K562 (cell line): Measurements from ENCODE around the gene SDSL. TPM values are rescaled to one million over a fixed set of nuclear protein-coding genes. Genes with fewer than 3 reads are reported as not detected.

ENCODE experiments used
- BRD9 ChIP-seq: fragments of 450-650 bp; IDR thresholded peaks from 2 replicates; pipeline ENCODE4 v1.6.1; 2018; ENCODE audit warnings: low read depth; ENCODE audit not compliant: partially characterized antibody
- CAMTA2 ChIP-seq: fragments of 250-450 bp; sonication (Bioruptor Pico); conservative IDR thresholded peaks from 2 replicates; pipeline ENCODE4 v1.5.1; 2022
- EP300 ChIP-seq: IDR thresholded peaks from 2 replicates; pipeline ENCODE4 v1.6.1; 2012; ENCODE audit warnings: low read length, improper control_type of control experiment
- EP400 ChIP-seq: fragments of 450-650 bp; IDR thresholded peaks from 2 replicates; pipeline ENCODE4 v1.6.1; 2017; ENCODE audit warnings: antibody characterized with exemption, mild to moderate bottlenecking, moderate library complexity
- FOXA1 ChIP-seq: fragments of 450-650 bp; IDR thresholded peaks from 2 replicates; pipeline ENCODE4 v1.6.1; 2016; ENCODE audit warnings: mild to moderate bottlenecking, borderline replicate concordance
- HSF4 ChIP-seq: fragments of 250-450 bp; sonication (Bioruptor Pico); IDR thresholded peaks from 2 replicates; pipeline ENCODE4 v2.1.2; 2022; ENCODE audit warnings: mild to moderate bottlenecking, moderate library complexity, borderline replicate concordance
- ILF3 ChIP-seq: fragments of 450-650 bp; IDR thresholded peaks from 2 replicates; pipeline ENCODE4 v1.6.1; 2018; ENCODE audit warnings: antibody characterized with exemption, mild to moderate bottlenecking, moderate library complexity, borderline replicate concordance
- MEF2D ChIP-seq: conservative IDR thresholded peaks from 2 replicates; pipeline ENCODE4 v1.6.1; 2016; ENCODE audit warnings: low read depth, missing genetic modification characterization, missing compliant biosample characterization
- PHF20 ChIP-seq: fragments of 450-650 bp; IDR thresholded peaks from 2 replicates; pipeline ENCODE4 v1.6.1; 2018; ENCODE audit not compliant: partially characterized antibody
- SLC30A9 ChIP-seq: fragments of 250-450 bp; sonication (Bioruptor Pico); IDR thresholded peaks from 2 replicates; pipeline ENCODE4 v1.8.0; 2022; ENCODE audit warnings: mild to moderate bottlenecking, moderate library complexity
- TCF7L2 ChIP-seq: fragments of 150-350 bp; IDR thresholded peaks from 2 replicates; pipeline ENCODE4 v1.6.1; 2016; ENCODE audit warnings: low read depth, mild to moderate bottlenecking, low read length, moderate library complexity
- ZNF239 ChIP-seq: fragments of 250-450 bp; sonication (Bioruptor Pico); IDR thresholded peaks from 2 replicates; pipeline ENCODE4 v1.4.0; 2020; ENCODE audit warnings: mild to moderate bottlenecking
- ZNF3 ChIP-seq: fragments of 250-450 bp; sonication (Bioruptor Pico); IDR thresholded peaks from 2 replicates; pipeline ENCODE4 v1.5.0; 2021; ENCODE audit warnings: mild to moderate bottlenecking, moderate library complexity
- ZNF318 ChIP-seq, 2 experiments: fragments of 450-650 bp; IDR thresholded peaks; 2 replicates each; pipeline ENCODE4 v1.6.1; 2016; ENCODE audit warnings: mild to moderate bottlenecking in 2 of 2, borderline replicate concordance in 1 of 2, low read depth in 1 of 2, moderate library complexity in 1 of 2
- ZNF445 ChIP-seq: fragments of 250-450 bp; sonication (Bioruptor Pico); IDR thresholded peaks from 2 replicates; pipeline ENCODE4 v1.4.0; 2020; ENCODE audit warnings: low read depth, mild to moderate bottlenecking, moderate library complexity
- polyA plus RNA-seq, 8 experiments: library from polyadenylated mRNA; depleted of rRNA in 4 of 8; stranded (reverse) in 5 of 8; unstranded in 3 of 8; fragments of >200 nt; fragmentation: Nextera tagmentation in 2 of 8; fragmentation: Illumina TruSeq in 1 of 8; extraction: Ambion mirVana in 2 of 8; extraction: Trizol in 1 of 8; gene quantifications; 2 replicates each; pipeline versions ENCODE4 v1.2.1 to v1.2.3, GENCODE V29; 2011 to 2014; ENCODE audit warnings: inconsistent platforms in 1 of 8, missing spikeins in 1 of 8
- total RNA-seq, 7 experiments: library from RNA; depleted of rRNA in 6 of 7; stranded (reverse); fragments of >200 nt in 6 of 7; fragmentation: Illumina TruSeq in 2 of 7; extraction: Trizol in 2 of 7; gene quantifications; 2 replicates each; pipeline versions ENCODE4 v1.2.1 to v1.2.3, GENCODE V29; 2011 to 2021; ENCODE audit warnings: low replicate concordance in 1 of 7
- TF ChIP-seq, protein P1 (sequence below): fragments of 250-450 bp; sonication (Bioruptor Pico); IDR thresholded peaks from 2 replicates; pipeline ENCODE4 v1.5.0; 2021; ENCODE audit warnings: mild to moderate bottlenecking, borderline replicate concordance

The SDSL gene
- total and polyA plus RNA-seq, 9 of the 15 experiments (the other 6 are each of a cell fraction or from before 2014, with no cell fraction given) = 0.31 to 11.0 (median 7.4) TPM

DNA sequence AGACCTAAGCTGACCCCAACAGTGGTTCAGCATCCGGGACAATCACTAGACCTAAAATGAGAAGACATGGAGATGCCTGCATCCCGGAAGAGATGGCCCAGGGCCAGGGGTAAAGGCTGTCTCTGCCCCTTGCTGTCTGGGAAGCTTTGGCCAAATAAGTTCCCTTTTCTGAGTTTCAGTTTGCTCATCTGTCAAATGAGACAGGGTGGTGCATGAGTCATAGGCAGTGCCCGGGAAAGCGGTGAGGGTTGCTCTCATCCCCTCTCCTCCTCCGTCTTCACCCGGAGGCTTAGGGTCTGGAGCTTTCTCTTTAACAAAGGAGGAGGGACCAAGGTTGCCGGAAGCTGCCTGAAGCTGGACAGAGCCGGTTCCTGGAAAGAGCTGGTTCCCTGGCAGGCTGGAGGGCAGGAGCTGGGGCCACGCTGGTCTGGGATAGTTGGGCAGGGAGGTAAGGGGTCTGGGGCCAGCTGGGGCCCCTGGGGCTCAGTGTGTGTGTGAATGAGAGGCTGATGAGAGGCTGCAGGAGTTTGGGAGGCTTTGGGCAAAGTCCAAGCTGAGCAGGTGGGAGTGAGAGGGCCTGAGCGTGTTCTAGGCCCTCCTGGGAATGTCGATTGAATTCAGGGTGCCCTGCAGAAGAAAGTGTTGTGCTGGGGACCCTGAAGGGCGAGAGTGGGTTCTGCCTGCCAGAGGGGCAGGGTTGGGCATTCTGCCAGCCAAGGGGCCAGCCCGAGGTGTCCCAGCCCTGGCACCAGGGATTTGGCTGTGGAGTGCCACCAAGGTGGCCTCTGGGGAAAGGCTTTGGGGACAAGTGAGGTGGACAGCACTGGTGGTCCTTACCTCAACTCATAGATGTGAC, at the start of gene SDSL (continued):
- TF ChIP-seq TCF7L2 (no peak; the same call in 1 of the 2 replicates), SLC30A9 (CRISPR knock-in tag) (no peak), ZNF3 (no peak), ZNF445 (CRISPR knock-in tag) (no peak), BRD9 (peak; percentile 39), EP400 (peak; percentile 88), HSF4 (CRISPR knock-in tag) (no peak), CAMTA2 (CRISPR knock-in tag) (no peak), ZNF239 (0 out of 2 replicates have a peak, but pooled peaks have one; percentile 30), MEF2D (tag) (0 out of 2 replicates have a peak, but pooled peaks have one; percentile 10), PHF20 (peak; percentile 67), ZNF318 (IDR thresholded peaks at IDR 0.05; ENCODE audit: borderline replicate concordance in 1 of 2, low read depth in 1 of 2) (0 out of 4 replicates have a peak, but pooled peaks of 1 of the 2 experiments have one; percentile 55), FOXA1 (no peak), ILF3 (no peak), EP300 (peak; percentile 76)
- TF ChIP-seq, protein P1, sequence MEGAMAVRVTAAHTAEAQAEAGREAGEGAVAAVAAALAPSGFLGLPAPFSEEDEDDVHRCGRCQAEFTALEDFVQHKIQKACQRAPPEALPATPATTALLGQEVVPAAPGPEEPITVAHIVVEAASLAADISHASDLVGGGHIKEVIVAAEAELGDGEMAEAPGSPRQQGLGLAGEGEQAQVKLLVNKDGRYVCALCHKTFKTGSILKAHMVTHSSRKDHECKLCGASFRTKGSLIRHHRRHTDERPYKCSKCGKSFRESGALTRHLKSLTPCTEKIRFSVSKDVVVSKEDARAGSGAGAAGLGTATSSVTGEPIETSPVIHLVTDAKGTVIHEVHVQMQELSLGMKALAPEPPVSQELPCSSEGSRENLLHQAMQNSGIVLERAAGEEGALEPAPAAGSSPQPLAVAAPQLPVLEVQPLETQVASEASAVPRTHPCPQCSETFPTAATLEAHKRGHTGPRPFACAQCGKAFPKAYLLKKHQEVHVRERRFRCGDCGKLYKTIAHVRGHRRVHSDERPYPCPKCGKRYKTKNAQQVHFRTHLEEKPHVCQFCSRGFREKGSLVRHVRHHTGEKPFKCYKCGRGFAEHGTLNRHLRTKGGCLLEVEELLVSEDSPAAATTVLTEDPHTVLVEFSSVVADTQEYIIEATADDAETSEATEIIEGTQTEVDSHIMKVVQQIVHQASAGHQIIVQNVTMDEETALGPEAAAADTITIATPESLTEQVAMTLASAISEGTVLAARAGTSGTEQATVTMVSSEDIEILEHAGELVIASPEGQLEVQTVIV (CRISPR knock-in tag) = no peak
